HG03457 (cell line): Measurements from ENCODE around the gene DZIP3.
"Not testable (repeated sequence)": the region's sequence is repeated elsewhere in the genome, so short reads cannot be mapped to it uniquely, and the experiment has no call there.

Source experiments
- ATAC-seq: cut with Tn5 transposase; IDR thresholded peaks from one replicate; pipeline ENCODE4 v1.9.1; 2021; ENCODE audit warnings: moderate number of reproducible peaks; ENCODE audit not compliant: unreplicated experiment

DZIP3 gene

GRCh38 chr3:108677811-108678210, 88.3 kb downstream of the DZIP3 start:
- no peak for ATAC-seq

- not testable (repeated sequence) for ATAC-seq
Measured at GRCh38 chr3:108692286-108692685, 102.8 kb downstream of the DZIP3 start.

- ATAC-seq, result no peak
Measured at GRCh38 chr3:108698461-108698860, 108.9 kb downstream of the DZIP3 start.

GRCh38 chr3:108705045-108705444, 115.5 kb downstream of the DZIP3 start:
- ATAC-seq, result no peak

- no peak for ATAC-seq
Measured at GRCh38 chr3:108713009-108713516, 123.5 kb downstream of the DZIP3 start.

GRCh38 chr3:108713816-108714215, 124.3 kb downstream of the DZIP3 start:
- ATAC-seq, result no peak

- ATAC-seq, result no peak
Measured at GRCh38 chr3:108718454-108718853, 128.9 kb downstream of the DZIP3 start.

- no peak for ATAC-seq
Measured at GRCh38 chr3:108719178-108719806, 129.8 kb downstream of the DZIP3 start.

- no peak for ATAC-seq
Measured at GRCh38 chr3:108722724-108723123, 133.2 kb downstream of the DZIP3 start.

- ATAC-seq, result no peak
Measured at GRCh38 chr3:108724101-108724500, 134.6 kb downstream of the DZIP3 start.

- ATAC-seq, result no peak
Measured at GRCh38 chr3:108728105-108728504, 138.6 kb downstream of the DZIP3 start.

- no peak for ATAC-seq
Measured at GRCh38 chr3:108728934-108729333, 139.4 kb downstream of the DZIP3 start.

GRCh38 chr3:108736821-108737220, 147.3 kb downstream of the DZIP3 start:
- ATAC-seq, result no peak

GRCh38 chr3:108742929-108743328, 153.4 kb downstream of the DZIP3 start:
- ATAC-seq, result no peak
